SU-DHL-6 (cell line): ENCODE results near the gene PPFIBP1.

ENCODE experiments used
- H2AFZ ChIP-seq: fragments of 200-600 bp; sonication (generic); 2 replicates; pipeline ENCODE4 v1.6.1; 2014; ENCODE audit warnings: low read depth, mild to moderate bottlenecking, moderate library complexity, mixed read lengths, antibody characterized with exemption, low read length; ENCODE audit not compliant: severe bottlenecking
- H3F3A ChIP-seq: fragments of 200-600 bp; shearing (Covaris generic); 2 replicates; pipeline ENCODE4 v1.6.0; 2016; ENCODE audit warnings: antibody characterized with exemption, mild to moderate bottlenecking; ENCODE audit not compliant: insufficient read depth
- H3K27ac ChIP-seq: fragments of 200-600 bp; sonication (generic); 2 replicates; pipeline ENCODE4 v1.5.1; 2016; ENCODE audit warnings: low read depth, mild to moderate bottlenecking, low read length, moderate library complexity, mixed read lengths
- H3K27me3 ChIP-seq: fragments of 200-600 bp; sonication (generic), shearing (Covaris generic); 2 replicates; pipeline ENCODE4 v1.6.0; 2014; ENCODE audit warnings: mild to moderate bottlenecking, low read length
- H3K36me3 ChIP-seq: fragments of 200-600 bp; sonication (generic); 2 replicates; pipeline ENCODE4 v1.6.1; 2014; ENCODE audit warnings: mild to moderate bottlenecking, low read length, mixed read lengths
- H3K4me2 ChIP-seq: fragments of 300-600, 200-600 bp; shearing (Covaris generic), sonication (generic); 2 replicates; pipeline ENCODE4 v1.6.0; 2014; ENCODE audit warnings: low read length, low read depth, mild to moderate bottlenecking; ENCODE audit not compliant: poor library complexity, severe bottlenecking
- H3K4me3 ChIP-seq: fragments of 200-600 bp; sonication (generic); 2 replicates; pipeline ENCODE4 v1.5.1; 2014; ENCODE audit warnings: antibody characterized with exemption, low read length, mild to moderate bottlenecking, mixed read lengths; ENCODE audit not compliant: insufficient read depth, poor library complexity, severe bottlenecking
- H3K79me2 ChIP-seq: fragments of 200-600 bp; sonication (generic); 2 replicates; pipeline ENCODE4 v1.6.1; 2014; ENCODE audit warnings: mild to moderate bottlenecking, low read length, moderate library complexity; ENCODE audit not compliant: insufficient read depth
- H3K9ac ChIP-seq: fragments of 200-600 bp; sonication (generic); 2 replicates; pipeline ENCODE4 v1.7.0; 2014; ENCODE audit warnings: mild to moderate bottlenecking, low read length
- H3K9me2 ChIP-seq: fragments of 200-600 bp; sonication (generic); replicated peaks from 2 replicates; pipeline ENCODE4 v1.6.1; 2014; ENCODE audit warnings: low read length; ENCODE audit not compliant: insufficient read depth
- H3K9me3 ChIP-seq: fragments of 200-600 bp; sonication (generic); 2 replicates; pipeline ENCODE4 v1.6.1; 2014; ENCODE audit warnings: low read length, mixed read lengths; ENCODE audit not compliant: insufficient read depth
- H4K20me1 ChIP-seq: fragments of 200-600 bp; sonication (generic); 2 replicates; pipeline ENCODE4 v1.6.1; 2014; ENCODE audit warnings: low read depth, mild to moderate bottlenecking, antibody characterized with exemption, low read length, moderate library complexity, mixed read lengths
- EZH2phosphoT487 ChIP-seq: fragments of 200-600 bp; sonication (generic), shearing (Covaris generic); conservative IDR thresholded peaks from 2 replicates; pipeline ENCODE4 v1.6.1; 2018; ENCODE audit warnings: mild to moderate bottlenecking, antibody characterized with exemption, low read length, moderate library complexity, mixed read lengths
- TF ChIP-seq, protein P1 (sequence below): fragments of 200-600 bp; sonication (generic); IDR thresholded peaks from one replicate; pipeline ENCODE4 v1.5.1; 2017; ENCODE audit warnings: antibody characterized with exemption, mild to moderate bottlenecking, low read length, moderate library complexity; ENCODE audit not compliant: insufficient read depth, poor library complexity, severe bottlenecking

PPFIBP1 gene

GRCh38 chr12:27502021-27502435, 22.0 kb upstream of the PPFIBP1 start:
- no peaks in the 10 kb centered on the region for H4K20me1 ChIP-seq
- no peaks in the 10 kb centered on the region for H3K9me3 ChIP-seq
- no peak overlapping the region for H3K9ac ChIP-seq
- TF ChIP-seq, protein P1, sequence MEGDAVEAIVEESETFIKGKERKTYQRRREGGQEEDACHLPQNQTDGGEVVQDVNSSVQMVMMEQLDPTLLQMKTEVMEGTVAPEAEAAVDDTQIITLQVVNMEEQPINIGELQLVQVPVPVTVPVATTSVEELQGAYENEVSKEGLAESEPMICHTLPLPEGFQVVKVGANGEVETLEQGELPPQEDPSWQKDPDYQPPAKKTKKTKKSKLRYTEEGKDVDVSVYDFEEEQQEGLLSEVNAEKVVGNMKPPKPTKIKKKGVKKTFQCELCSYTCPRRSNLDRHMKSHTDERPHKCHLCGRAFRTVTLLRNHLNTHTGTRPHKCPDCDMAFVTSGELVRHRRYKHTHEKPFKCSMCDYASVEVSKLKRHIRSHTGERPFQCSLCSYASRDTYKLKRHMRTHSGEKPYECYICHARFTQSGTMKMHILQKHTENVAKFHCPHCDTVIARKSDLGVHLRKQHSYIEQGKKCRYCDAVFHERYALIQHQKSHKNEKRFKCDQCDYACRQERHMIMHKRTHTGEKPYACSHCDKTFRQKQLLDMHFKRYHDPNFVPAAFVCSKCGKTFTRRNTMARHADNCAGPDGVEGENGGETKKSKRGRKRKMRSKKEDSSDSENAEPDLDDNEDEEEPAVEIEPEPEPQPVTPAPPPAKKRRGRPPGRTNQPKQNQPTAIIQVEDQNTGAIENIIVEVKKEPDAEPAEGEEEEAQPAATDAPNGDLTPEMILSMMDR = no peak
- no peak for TF ChIP-seq EZH2phosphoT487
- no peaks in the 10 kb centered on the region for H3K36me3 ChIP-seq
- no peak overlapping the region for H2AFZ ChIP-seq
- no peaks in the 10 kb centered on the region for H3K79me2 ChIP-seq
- H3K4me2 ChIP-seq = no peak overlapping the region
- no peaks in the 10 kb centered on the region for H3F3A ChIP-seq
- H3K27me3 ChIP-seq = no peaks in the 10 kb centered on the region
- H3K9me2 ChIP-seq = no peaks in the 10 kb centered on the region
- H3K4me3 ChIP-seq = no peak overlapping the region
- H3K27ac ChIP-seq = no peak overlapping the region

GRCh38 chr12:27504507-27504906, 19.5 kb upstream of the PPFIBP1 start:
- Histone ChIP-seq H3K4me3 (no peak overlapping the region), H4K20me1 (no peaks in the 10 kb centered on the region), H3K27me3 (no peaks in the 10 kb centered on the region), H3F3A (no peaks in the 10 kb centered on the region), H3K9me2 (no peaks in the 10 kb centered on the region), H3K9ac (no peak overlapping the region), H3K36me3 (no peaks in the 10 kb centered on the region), H3K4me2 (no peak overlapping the region), H3K9me3 (no peaks in the 10 kb centered on the region), H2AFZ (no peak overlapping the region), H3K27ac (no peak overlapping the region), H3K79me2 (no peaks in the 10 kb centered on the region)
- TF ChIP-seq, protein P1 = no peak
- TF ChIP-seq EZH2phosphoT487 = no peak

DNA sequence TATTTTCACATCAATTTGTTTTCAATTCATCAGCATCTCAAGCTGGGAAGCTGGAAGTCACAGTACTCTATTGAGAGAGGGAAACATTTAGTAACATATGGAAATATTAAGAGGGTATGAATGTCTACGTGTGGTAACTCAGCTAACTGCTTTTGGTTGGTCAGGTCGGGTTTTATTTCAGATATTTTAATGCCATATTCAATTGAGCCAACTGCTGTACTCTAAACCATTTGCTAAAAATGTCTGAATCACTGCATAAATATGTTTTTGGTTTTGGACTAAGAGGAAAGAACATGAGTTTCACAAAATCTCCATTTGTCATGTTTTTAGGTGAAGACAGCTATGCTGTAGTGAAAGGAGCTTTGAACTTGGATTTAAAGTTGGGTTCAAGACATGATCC, 18.9 kb upstream of the PPFIBP1 start:
- Histone ChIP-seq H3K79me2 (no peaks in the 10 kb centered on the region), H3K4me3 (no peak overlapping the region), H3K36me3 (no peaks in the 10 kb centered on the region), H2AFZ (no peak overlapping the region), H3K9ac (no peak overlapping the region), H4K20me1 (no peaks in the 10 kb centered on the region), H3K9me3 (no peaks in the 10 kb centered on the region), H3K27me3 (no peaks in the 10 kb centered on the region), H3K4me2 (no peak overlapping the region), H3K27ac (no peak overlapping the region), H3F3A (no peaks in the 10 kb centered on the region), H3K9me2 (no peaks in the 10 kb centered on the region)
- TF ChIP-seq, protein P1 = no peak

DNA sequence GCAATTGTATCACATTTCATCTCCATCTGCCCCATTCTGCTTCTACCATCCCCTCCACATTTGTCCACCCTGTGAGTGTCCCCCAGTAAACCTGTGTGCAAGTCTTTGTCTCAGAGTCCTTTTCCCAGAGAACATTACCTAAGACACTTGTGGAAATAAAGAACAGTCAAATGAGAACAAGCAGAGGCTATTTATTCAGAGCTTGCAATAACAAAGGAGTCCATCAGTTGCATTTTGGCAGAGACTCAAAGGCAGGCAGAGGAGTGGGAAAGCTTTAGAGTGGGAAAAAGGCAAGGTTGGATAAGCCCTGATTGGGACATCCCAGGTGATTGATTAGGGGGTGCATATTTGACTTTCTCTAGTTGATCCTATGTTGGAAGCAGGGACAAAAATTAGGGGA, 18.2 kb upstream of the PPFIBP1 start:
- no peak for TF ChIP-seq EZH2phosphoT487
- TF ChIP-seq, protein P1 = no peak
- Histone ChIP-seq H3K27ac (no peak overlapping the region), H3K79me2 (no peaks in the 10 kb centered on the region), H3K4me3 (no peak overlapping the region), H3K4me2 (no peak overlapping the region), H4K20me1 (no peaks in the 10 kb centered on the region), H3K9me3 (no peaks in the 10 kb centered on the region), H3K36me3 (no peaks in the 10 kb centered on the region), H3K9ac (no peak overlapping the region), H3K9me2 (no peaks in the 10 kb centered on the region), H3F3A (no peaks in the 10 kb centered on the region), H3K27me3 (no peaks in the 10 kb centered on the region), H2AFZ (no peak overlapping the region)
